Upper lobe of left lung (tissue), 6 donors: ENCODE measurements around the gene PKN2. TPM values are rescaled to one million over a fixed set of nuclear protein-coding genes. Genes with fewer than 3 reads are reported as not detected.

Experiments
- ATAC-seq, 2 donors: fragments of 200-7000 bp; cut with Tn5 transposase; one replicate each; pipeline ENCODE4 v1.9.1; 2022; ENCODE audit warnings: mild to moderate bottlenecking in 2 of 2, moderate library complexity in 2 of 2; ENCODE audit not compliant: low FRiP score in 2 of 2
- DNase-seq, 2 donors: peaks; one replicate each; pipeline ENCODE4 v3.0.0-alpha.2; 2019 to 2020
- H3K27ac ChIP-seq, 4 donors: fragments of 200-600 bp; sonication (generic); one replicate each; pipeline ENCODE4 v1.5.1; 2016 to 2019
- H3K27me3 ChIP-seq, 4 donors: fragments of 200-600 bp; sonication (generic); one replicate each; pipeline ENCODE4 v1.5.1; 2017 to 2019
- H3K36me3 ChIP-seq, 4 donors: fragments of 200-600 bp; sonication (generic); one replicate each; pipeline ENCODE4 v1.5.1; 2016 to 2019
- H3K4me1 ChIP-seq, 4 donors: fragments of 200-600 bp; sonication (generic); one replicate each; pipeline ENCODE4 v1.5.1; 2018 to 2019
- H3K4me3 ChIP-seq, 4 donors: fragments of 200-600 bp; sonication (generic); one replicate each; pipeline ENCODE4 v1.5.1; 2017 to 2019; ENCODE audit warnings: mild to moderate bottlenecking in 2 of 4, moderate library complexity in 1 of 4
- H3K9me3 ChIP-seq, 4 donors: fragments of 200-600 bp; sonication (generic); one replicate each; pipeline ENCODE4 v1.5.1; 2018 to 2019
- CTCF ChIP-seq, 6 experiments: fragments of 450-650 bp in 4 of 6; fragments of 200-600 bp in 2 of 6; sonication (generic) in 2 of 6; IDR thresholded peaks; one replicate each; pipeline ENCODE4 v1.5.1; 2016 to 2019; ENCODE audit warnings: antibody characterized with exemption in 6 of 6
- EP300 ChIP-seq, 4 donors: sonication (generic); formaldehyde crosslinking; IDR thresholded peaks; one replicate each; pipeline ENCODE4 v1.5.1; 2017; ENCODE audit warnings: antibody characterized with exemption in 4 of 4, control low read depth in 2 of 4
- POLR2A ChIP-seq, 4 donors: fragments of 450-650 bp; IDR thresholded peaks; one replicate each; pipeline ENCODE4 v1.5.1; 2016 to 2017; ENCODE audit warnings: antibody characterized with exemption in 4 of 4, mild to moderate bottlenecking in 2 of 4
- POLR2AphosphoS5 ChIP-seq, 2 donors: sonication (generic); formaldehyde crosslinking; IDR thresholded peaks; one replicate each; pipeline ENCODE4 v1.5.1; 2017; ENCODE audit warnings: antibody characterized with exemption in 2 of 2
- WGBS, 2 donors: methylation state at CpG; one replicate each; pipeline ENCODE4 v1.1.5; 2017 to 2018; 5-methylcytosine and 5-hydroxymethylcytosine counted together
- total RNA-seq, 6 donors: library from RNA; depleted of rRNA in 4 of 6; stranded (reverse); fragments of >200 nt in 4 of 6; gene quantifications; one replicate each; pipeline versions ENCODE4 v1.1.0 to v1.2.1, GENCODE V29; 2016 to 2021
- donor health status: DM: no; HTN: no; CAD: no; lungs with moderate emphysema.
- donor health status: DM: no; HTN: yes; CAD: no; lungs with severe emphysema.

The PKN2 gene
- total RNA-seq, 6 donors from 2014 or later = 33.0 to 108 (median 37.6) TPM

GRCh38 chr1:88735382-88735781, 51.3 kb downstream of the PKN2 start:
- Histone ChIP-seq H3K36me3 (no peaks in the 10 kb centered on the region), H3K4me3 (no peak overlapping the region), H3K27ac (no peak overlapping the region), H3K4me1 (peaks cover 7 to 18% (median 12%) of the 10 kb centered on the region in 4 donors), H3K27me3 (no peaks in the 10 kb centered on the region), H3K9me3 (peaks cover 4 to 12% (median 6%) of the 10 kb centered on the region in 4 donors)
- DNase-seq = no peak
- no peak for ATAC-seq
- TF ChIP-seq EP300 (IDR thresholded peaks at IDR 0.05) = no peak

- ATAC-seq (no peak), DNase-seq (no peak)
- H3K27me3 ChIP-seq = no peaks in the 10 kb centered on the region
- no peaks in the 10 kb centered on the region for H3K36me3 ChIP-seq
- H3K4me1 ChIP-seq = peaks cover 5 to 13% (median 10%) of the 10 kb centered on the region in 4 donors
- 95 to 97% methylated on average over 1 of the region's 1 CpG for WGBS, 2 donors
- no peak overlapping the region for H3K4me3 ChIP-seq
- H3K27ac ChIP-seq = no peak overlapping the region
- TF ChIP-seq EP300 (IDR thresholded peaks at IDR 0.05) = no peak
- no peak for TF ChIP-seq POLR2A (IDR thresholded peaks at IDR 0.05)
- no peak for TF ChIP-seq CTCF (IDR thresholded peaks at IDR 0.05)
- no peak for TF ChIP-seq POLR2AphosphoS5 (IDR thresholded peaks at IDR 0.05)
- H3K9me3 ChIP-seq = peaks cover 4 to 12% (median 6%) of the 10 kb centered on the region in 4 donors
These were observed 51.8 kb downstream of the PKN2 start for GRCh38 chr1:88735909-88736308.

GRCh38 chr1:88736633-88737248, 52.7 kb downstream of the PKN2 start:
- Histone ChIP-seq H3K4me1 (peaks cover 0 to 5% (median 2%) of the 10 kb centered on the region in 4 donors), H3K27ac (no peak overlapping the region), H3K27me3 (no peaks in the 10 kb centered on the region), H3K9me3 (peaks cover 4 to 12% (median 6%) of the 10 kb centered on the region in 4 donors), H3K4me3 (no peak overlapping the region), H3K36me3 (no peaks in the 10 kb centered on the region)
- DNase-seq (no peak), ATAC-seq (peak; percentile 44 to 46)
- 89 to 99% methylated on average over 6 to 7 of the region's 7 CpGs for WGBS, 2 donors
- TF ChIP-seq CTCF (IDR thresholded peaks at IDR 0.05) (peak in 2 of 6 experiments; percentile 32 to 46), POLR2A (IDR thresholded peaks at IDR 0.05) (no peak)

- ATAC-seq = no peak
- WGBS, 2 donors = 67 to 95% methylated on average over 3 of the region's 3 CpGs
These were observed 53.4 kb downstream of the PKN2 start for GRCh38 chr1:88737338-88737927.

GRCh38 chr1:88740784-88741183, 56.7 kb downstream of the PKN2 start:
- H3K27ac ChIP-seq = no peak overlapping the region
- H3K36me3 ChIP-seq = peaks cover 0 to 10% (median 0%) of the 10 kb centered on the region in 4 donors
- DNase-seq = no peak
- H3K4me1 ChIP-seq = no peaks in the 10 kb centered on the region
- no peak overlapping the region for H3K4me3 ChIP-seq
- WGBS, 2 donors = 72 to 74% methylated on average over 3 of the region's 3 CpGs
- TF ChIP-seq POLR2AphosphoS5 (IDR thresholded peaks at IDR 0.05) = no peak
- TF ChIP-seq CTCF (IDR thresholded peaks at IDR 0.05) = no peak
- no peak for TF ChIP-seq POLR2A (IDR thresholded peaks at IDR 0.05)
- TF ChIP-seq EP300 (IDR thresholded peaks at IDR 0.05) = no peak
- no peaks in the 10 kb centered on the region for H3K27me3 ChIP-seq
- no peak for ATAC-seq
- H3K9me3 ChIP-seq = peaks cover 0 to 4% (median 2%) of the 10 kb centered on the region in 4 donors

More at GRCh38 chr1:88737338-88737927, 53.4 kb downstream of the PKN2 start:
- no peak for DNase-seq
- H3K4me3 ChIP-seq = no peak overlapping the region
- H3K36me3 ChIP-seq = peaks cover 0 to 2% (median 0%) of the 10 kb centered on the region in 4 donors
- H3K9me3 ChIP-seq = peaks cover 4 to 12% (median 6%) of the 10 kb centered on the region in 4 donors
- TF ChIP-seq EP300 (IDR thresholded peaks at IDR 0.05) = no peak
- H3K27ac ChIP-seq = no peak overlapping the region
- H3K27me3 ChIP-seq = no peaks in the 10 kb centered on the region
- H3K4me1 ChIP-seq = no peaks in the 10 kb centered on the region

GRCh38 chr1:88741413-88741812, 57.3 kb downstream of the PKN2 start:
- Histone ChIP-seq H3K4me3 (no peak overlapping the region), H3K4me1 (no peaks in the 10 kb centered on the region), H3K27me3 (no peaks in the 10 kb centered on the region), H3K27ac (no peak overlapping the region), H3K9me3 (no peaks in the 10 kb centered on the region), H3K36me3 (peaks cover 0 to 11% (median 0%) of the 10 kb centered on the region in 4 donors)
- no peak for ATAC-seq
- DNase-seq = no peak
- WGBS, 2 donors = 66 to 69% methylated on average over 2 of the region's 2 CpGs
- TF ChIP-seq POLR2AphosphoS5 (IDR thresholded peaks at IDR 0.05) = no peak
- no peak for TF ChIP-seq POLR2A (IDR thresholded peaks at IDR 0.05)
- no peak for TF ChIP-seq CTCF (IDR thresholded peaks at IDR 0.05)
- TF ChIP-seq EP300 (IDR thresholded peaks at IDR 0.05) = no peak
